C4-2B (cell line): ENCODE results near the gene HEATR5A.
"Not testable (repeated sequence)": the region's sequence is repeated elsewhere in the genome, so short reads cannot be mapped to it uniquely, and the experiment has no call there.

Experiments
- CTCF ChIP-seq: fragments of 450-650 bp; conservative IDR thresholded peaks from 2 replicates; pipeline ENCODE4 v1.5.1; 2017; ENCODE audit warnings: mild to moderate bottlenecking
- ZFX ChIP-seq: fragments of 450-650 bp; IDR thresholded peaks from 2 replicates; pipeline ENCODE4 v1.6.1; 2017

GRCh38 chr14:31312370-31312769 lies 108.0 kb downstream of the HEATR5A start:
- not testable (repeated sequence) for TF ChIP-seq CTCF, ZFX
